WERI-Rb-1 (cell line): Measurements from ENCODE around the gene TAF6L.
"Not testable (repeated sequence)": the region's sequence is repeated elsewhere in the genome, so short reads cannot be mapped to it uniquely, and the experiment has no call there.

Experiments
- DNase-seq: peaks from one replicate; pipeline ENCODE4 v3.0.0-alpha.2; 2020
- H3K27ac ChIP-seq: fragments of 250-450 bp; sonication (Bioruptor Pico); 2 replicates; pipeline ENCODE4 v1.5.1; 2020; ENCODE audit warnings: mild to moderate bottlenecking, moderate library complexity
- H3K27me3 ChIP-seq: fragments of 250-450 bp; sonication (Bioruptor Pico); 2 replicates; pipeline ENCODE4 v1.5.1; 2021; ENCODE audit warnings: mild to moderate bottlenecking, low read depth, moderate library complexity; ENCODE audit not compliant: insufficient read depth, severe bottlenecking
- H3K36me3 ChIP-seq: fragments of 250-450 bp; sonication (Bioruptor Pico); 2 replicates; pipeline ENCODE4 v1.5.1; 2020; ENCODE audit warnings: mild to moderate bottlenecking, moderate library complexity
- H3K4me3 ChIP-seq: 2 replicates; pipeline ENCODE4 v1.5.1; 2011; ENCODE audit warnings: low read depth, mild to moderate bottlenecking, control low read depth, low read length
- H3K9me3 ChIP-seq: fragments of 250-450 bp; sonication (Bioruptor Pico); 2 replicates; pipeline ENCODE4 v1.5.1; 2021; ENCODE audit warnings: mild to moderate bottlenecking, moderate library complexity; ENCODE audit not compliant: severe bottlenecking
- TF ChIP-seq, protein P1 (sequence below): IDR thresholded peaks from 2 replicates; pipeline ENCODE4 v1.5.1; 2011; ENCODE audit warnings: low read depth, mild to moderate bottlenecking, control low read depth, inconsistent platforms, low read length

TAF6L gene

GRCh38 chr11:62753736-62754603 lies 17.2 kb upstream of the TAF6L start, which contains the start of gene ZBTB3:
Gene ZBTB3, minus strand, starts transcription at chr11:62754160. Its CDS starts 496 bp downstream, at chr11:62753664.
- peaks cover 20% of the 10 kb centered on the region for H3K36me3 ChIP-seq
- no peaks in the 10 kb centered on the region for H3K27me3 ChIP-seq
- TF ChIP-seq, protein P1, sequence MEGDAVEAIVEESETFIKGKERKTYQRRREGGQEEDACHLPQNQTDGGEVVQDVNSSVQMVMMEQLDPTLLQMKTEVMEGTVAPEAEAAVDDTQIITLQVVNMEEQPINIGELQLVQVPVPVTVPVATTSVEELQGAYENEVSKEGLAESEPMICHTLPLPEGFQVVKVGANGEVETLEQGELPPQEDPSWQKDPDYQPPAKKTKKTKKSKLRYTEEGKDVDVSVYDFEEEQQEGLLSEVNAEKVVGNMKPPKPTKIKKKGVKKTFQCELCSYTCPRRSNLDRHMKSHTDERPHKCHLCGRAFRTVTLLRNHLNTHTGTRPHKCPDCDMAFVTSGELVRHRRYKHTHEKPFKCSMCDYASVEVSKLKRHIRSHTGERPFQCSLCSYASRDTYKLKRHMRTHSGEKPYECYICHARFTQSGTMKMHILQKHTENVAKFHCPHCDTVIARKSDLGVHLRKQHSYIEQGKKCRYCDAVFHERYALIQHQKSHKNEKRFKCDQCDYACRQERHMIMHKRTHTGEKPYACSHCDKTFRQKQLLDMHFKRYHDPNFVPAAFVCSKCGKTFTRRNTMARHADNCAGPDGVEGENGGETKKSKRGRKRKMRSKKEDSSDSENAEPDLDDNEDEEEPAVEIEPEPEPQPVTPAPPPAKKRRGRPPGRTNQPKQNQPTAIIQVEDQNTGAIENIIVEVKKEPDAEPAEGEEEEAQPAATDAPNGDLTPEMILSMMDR, result no peak
- peak within 1 kb of the TSS; percentile 77 for H3K4me3 ChIP-seq
- H3K9me3 ChIP-seq, result no peaks in the 10 kb centered on the region
- peak within 1 kb of the TSS; percentile 84 for H3K27ac ChIP-seq
- DNase-seq, result peak; percentile 98

DNA sequence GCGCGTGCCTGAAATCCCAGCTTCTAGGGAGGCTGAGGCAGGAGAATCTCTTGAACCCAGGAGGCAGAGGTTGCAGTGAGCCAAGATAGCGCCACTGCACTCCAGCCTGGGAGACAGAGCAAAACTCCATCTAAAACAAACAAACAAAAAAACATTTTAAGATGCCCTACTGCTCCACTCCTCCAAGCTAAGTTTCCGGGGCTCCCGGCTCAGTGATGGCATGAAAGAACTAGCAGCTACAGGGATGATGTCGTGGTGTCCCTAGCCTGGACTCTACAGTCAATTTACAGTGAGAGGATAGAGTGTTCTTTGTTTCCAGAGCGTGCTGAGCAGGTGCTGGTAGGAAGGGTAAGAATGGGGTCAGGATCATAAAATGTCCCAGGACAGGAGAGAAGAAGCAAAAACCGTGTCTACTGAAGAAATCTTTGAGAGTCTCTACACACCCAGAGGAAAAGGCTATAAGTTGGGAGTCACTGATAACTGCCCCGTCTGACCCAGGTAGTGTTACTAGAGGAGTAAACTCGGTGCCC lies 16.0 kb upstream of the TAF6L start:
- Histone ChIP-seq H3K36me3 (peaks cover 14% of the 10 kb centered on the region), H3K27me3 (no peaks in the 10 kb centered on the region), H3K9me3 (no peaks in the 10 kb centered on the region), H3K4me3 (no peak overlapping the region), H3K27ac (no peak overlapping the region)
- no peak for DNase-seq
- TF ChIP-seq, protein P1, result no peak

GRCh38 chr11:62757846-62758788 lies 13.1 kb upstream of the TAF6L start:
- Histone ChIP-seq H3K27ac (no peak overlapping the region), H3K36me3 (peaks cover 6% of the 10 kb centered on the region), H3K27me3 (no peaks in the 10 kb centered on the region), H3K9me3 (no peaks in the 10 kb centered on the region), H3K4me3 (no peak overlapping the region)
- TF ChIP-seq, protein P1, result no peak
- DNase-seq, result no peak

GRCh38 chr11:62760867-62761227 lies 10.3 kb upstream of the TAF6L start:
- H3K27me3 ChIP-seq, H3K9me3 ChIP-seq, H3K36me3 ChIP-seq: not testable (repeated sequence)
- Histone ChIP-seq H3K4me3 (peak overlapping the region; percentile 58), H3K27ac (peak overlapping the region; percentile 74)
- peak; percentile 39 for DNase-seq

GRCh38 chr11:62770778-62771143 lies 435 bp upstream of the TAF6L start:
- peak overlapping the region; percentile 92 for H3K27ac ChIP-seq
- peak; percentile 26 for DNase-seq

More at GRCh38 chr11:62770778-62771143, 435 bp upstream of the TAF6L start:
- Histone ChIP-seq H3K36me3 (peaks cover 33% of the 10 kb centered on the region), H3K4me3 (peak overlapping the region; percentile 70), H3K9me3 (no peaks in the 10 kb centered on the region), H3K27me3 (no peaks in the 10 kb centered on the region)
- TF ChIP-seq, protein P1, result no peak
